HL-60 (cell line): ENCODE measurements around the gene ZNRD2.

ENCODE experiments used
- DNase-seq, 2 experiments: peaks; one replicate each; pipeline ENCODE4 v3.0.0-alpha.2; 2010 to 2020; ENCODE audit warnings: low read depth in 1 of 2, low spot score in 1 of 2
- H3K27ac ChIP-seq: fragments of 250-450 bp; sonication (Bioruptor Pico); replicated peaks from 2 replicates; pipeline ENCODE4 v1.5.1; 2020; ENCODE audit warnings: mild to moderate bottlenecking, moderate library complexity
- H3K27me3 ChIP-seq: fragments of 250-450 bp; sonication (Bioruptor Pico); 2 replicates; pipeline ENCODE4 v1.5.1; 2021; ENCODE audit warnings: mild to moderate bottlenecking, moderate library complexity; ENCODE audit not compliant: insufficient read depth, poor library complexity, severe bottlenecking
- H3K4me3 ChIP-seq: replicated peaks from 2 replicates; pipeline ENCODE4 v1.5.1; 2011; ENCODE audit warnings: mild to moderate bottlenecking, control low read depth, low read length; ENCODE audit not compliant: insufficient read depth
- GABPA ChIP-seq: IDR thresholded peaks from 2 replicates; pipeline ENCODE4 v1.6.1; 2012; ENCODE audit warnings: low read depth
- POLR2AphosphoS5 ChIP-seq: IDR thresholded peaks from 2 replicates; pipeline ENCODE4 v1.6.1; 2012; ENCODE audit warnings: low read depth
- SPI1 ChIP-seq: IDR thresholded peaks from 2 replicates; pipeline ENCODE4 v1.6.1; 2012; ENCODE audit warnings: low read depth, mild to moderate bottlenecking, borderline replicate concordance
- TF ChIP-seq, protein P1 (sequence below): IDR thresholded peaks from 2 replicates; pipeline ENCODE4 v1.6.1; 2012; ENCODE audit warnings: low read depth; ENCODE audit not compliant: insufficient replicate concordance
- TF ChIP-seq, protein P2 (sequence below): IDR thresholded peaks from one replicate; pipeline ENCODE4 v1.5.1; 2011; ENCODE audit warnings: low read length, control low read depth, inconsistent platforms; ENCODE audit not compliant: insufficient read depth

Gene ZNRD2

DNA sequence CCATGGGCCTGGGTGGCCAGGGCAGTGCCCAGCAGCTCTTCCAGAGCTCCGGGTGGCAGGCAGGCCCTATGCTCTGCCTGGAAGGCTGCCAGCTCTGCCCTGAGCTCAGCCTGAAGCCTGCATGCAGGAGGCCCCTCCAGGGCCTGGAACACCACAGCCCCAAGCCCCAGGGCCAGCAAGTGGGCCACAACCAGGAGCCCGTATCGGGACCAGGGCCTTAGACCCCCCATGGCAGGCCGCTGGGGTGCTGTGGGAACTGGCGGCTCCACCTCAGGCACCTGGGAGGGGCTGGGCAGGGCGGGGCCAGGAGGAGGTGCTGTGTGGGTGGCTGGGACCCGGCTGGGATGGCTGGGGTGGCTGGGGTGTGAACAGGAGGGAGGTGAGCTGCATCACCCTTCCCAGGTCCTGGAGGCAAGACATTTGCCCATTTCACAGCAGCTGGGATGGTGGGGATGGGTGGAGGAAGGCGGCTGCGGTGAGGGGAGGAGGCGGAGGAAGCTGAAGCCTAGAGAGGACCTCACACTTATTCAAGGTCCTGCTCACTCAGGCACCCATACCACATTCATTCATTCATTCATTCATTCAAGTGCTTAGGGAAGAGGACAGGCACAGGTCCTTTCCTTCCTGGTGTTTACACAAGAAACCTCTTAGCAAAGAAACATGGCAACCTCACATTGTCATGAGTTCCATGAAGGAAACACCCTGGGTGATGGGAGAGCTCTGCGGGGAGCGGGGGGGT, 25.4 kb downstream of the ZNRD2 start, which contains the start of gene KCNK7:
TSS of gene KCNK7 (minus strand) at position 258 of the 739 bp plus-strand sequence. CDS start at position 230, 28 bp downstream.
- H3K27ac ChIP-seq = no peak within 1 kb of the TSS
- TF ChIP-seq, protein P1, sequence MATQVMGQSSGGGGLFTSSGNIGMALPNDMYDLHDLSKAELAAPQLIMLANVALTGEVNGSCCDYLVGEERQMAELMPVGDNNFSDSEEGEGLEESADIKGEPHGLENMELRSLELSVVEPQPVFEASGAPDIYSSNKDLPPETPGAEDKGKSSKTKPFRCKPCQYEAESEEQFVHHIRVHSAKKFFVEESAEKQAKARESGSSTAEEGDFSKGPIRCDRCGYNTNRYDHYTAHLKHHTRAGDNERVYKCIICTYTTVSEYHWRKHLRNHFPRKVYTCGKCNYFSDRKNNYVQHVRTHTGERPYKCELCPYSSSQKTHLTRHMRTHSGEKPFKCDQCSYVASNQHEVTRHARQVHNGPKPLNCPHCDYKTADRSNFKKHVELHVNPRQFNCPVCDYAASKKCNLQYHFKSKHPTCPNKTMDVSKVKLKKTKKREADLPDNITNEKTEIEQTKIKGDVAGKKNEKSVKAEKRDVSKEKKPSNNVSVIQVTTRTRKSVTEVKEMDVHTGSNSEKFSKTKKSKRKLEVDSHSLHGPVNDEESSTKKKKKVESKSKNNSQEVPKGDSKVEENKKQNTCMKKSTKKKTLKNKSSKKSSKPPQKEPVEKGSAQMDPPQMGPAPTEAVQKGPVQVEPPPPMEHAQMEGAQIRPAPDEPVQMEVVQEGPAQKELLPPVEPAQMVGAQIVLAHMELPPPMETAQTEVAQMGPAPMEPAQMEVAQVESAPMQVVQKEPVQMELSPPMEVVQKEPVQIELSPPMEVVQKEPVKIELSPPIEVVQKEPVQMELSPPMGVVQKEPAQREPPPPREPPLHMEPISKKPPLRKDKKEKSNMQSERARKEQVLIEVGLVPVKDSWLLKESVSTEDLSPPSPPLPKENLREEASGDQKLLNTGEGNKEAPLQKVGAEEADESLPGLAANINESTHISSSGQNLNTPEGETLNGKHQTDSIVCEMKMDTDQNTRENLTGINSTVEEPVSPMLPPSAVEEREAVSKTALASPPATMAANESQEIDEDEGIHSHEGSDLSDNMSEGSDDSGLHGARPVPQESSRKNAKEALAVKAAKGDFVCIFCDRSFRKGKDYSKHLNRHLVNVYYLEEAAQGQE = no peak
- no peak for TF ChIP-seq SPI1
- no peak; the same call in 1 of the 2 replicates for TF ChIP-seq POLR2AphosphoS5
- TF ChIP-seq, protein P2, sequence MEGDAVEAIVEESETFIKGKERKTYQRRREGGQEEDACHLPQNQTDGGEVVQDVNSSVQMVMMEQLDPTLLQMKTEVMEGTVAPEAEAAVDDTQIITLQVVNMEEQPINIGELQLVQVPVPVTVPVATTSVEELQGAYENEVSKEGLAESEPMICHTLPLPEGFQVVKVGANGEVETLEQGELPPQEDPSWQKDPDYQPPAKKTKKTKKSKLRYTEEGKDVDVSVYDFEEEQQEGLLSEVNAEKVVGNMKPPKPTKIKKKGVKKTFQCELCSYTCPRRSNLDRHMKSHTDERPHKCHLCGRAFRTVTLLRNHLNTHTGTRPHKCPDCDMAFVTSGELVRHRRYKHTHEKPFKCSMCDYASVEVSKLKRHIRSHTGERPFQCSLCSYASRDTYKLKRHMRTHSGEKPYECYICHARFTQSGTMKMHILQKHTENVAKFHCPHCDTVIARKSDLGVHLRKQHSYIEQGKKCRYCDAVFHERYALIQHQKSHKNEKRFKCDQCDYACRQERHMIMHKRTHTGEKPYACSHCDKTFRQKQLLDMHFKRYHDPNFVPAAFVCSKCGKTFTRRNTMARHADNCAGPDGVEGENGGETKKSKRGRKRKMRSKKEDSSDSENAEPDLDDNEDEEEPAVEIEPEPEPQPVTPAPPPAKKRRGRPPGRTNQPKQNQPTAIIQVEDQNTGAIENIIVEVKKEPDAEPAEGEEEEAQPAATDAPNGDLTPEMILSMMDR = no peak
- TF ChIP-seq GABPA = no peak

DNA sequence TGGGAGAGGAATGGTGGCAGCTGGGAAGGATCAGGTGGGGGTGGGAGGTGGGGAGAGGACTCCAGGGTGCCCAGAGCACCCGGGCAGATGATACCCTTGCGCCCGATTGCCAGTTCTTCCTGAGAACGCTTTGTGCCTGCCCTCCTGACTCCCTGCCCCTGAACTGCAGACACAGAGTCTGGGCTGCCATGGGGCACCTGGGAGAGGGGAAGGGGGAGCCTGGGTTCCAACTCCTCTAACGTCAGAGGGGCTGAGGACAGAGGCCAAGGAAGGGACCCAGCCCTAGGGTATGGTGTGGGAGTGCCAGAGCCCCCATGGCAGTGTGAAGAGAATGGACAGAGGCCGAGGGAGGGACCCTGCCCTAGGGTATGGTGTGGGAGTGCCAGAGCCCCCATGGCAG, 26.2 kb downstream of the ZNRD2 start:
- Histone ChIP-seq H3K27ac (no peak overlapping the region), H3K27me3 (no peaks in the 10 kb centered on the region), H3K4me3 (no peak overlapping the region)
- TF ChIP-seq POLR2AphosphoS5 = peak; percentile 3; the same call in 1 of the 2 replicates
- TF ChIP-seq, protein P1 = no peak
- TF ChIP-seq, protein P2 = no peak
- no peak for DNase-seq

More for the DNA sequence above, 25.4 kb downstream of the ZNRD2 start, which contains the start of gene KCNK7:
- H3K27me3 ChIP-seq = no peaks in the 10 kb centered on the region
- no peak within 1 kb of the TSS for H3K4me3 ChIP-seq
- DNase-seq = no peak

DNA sequence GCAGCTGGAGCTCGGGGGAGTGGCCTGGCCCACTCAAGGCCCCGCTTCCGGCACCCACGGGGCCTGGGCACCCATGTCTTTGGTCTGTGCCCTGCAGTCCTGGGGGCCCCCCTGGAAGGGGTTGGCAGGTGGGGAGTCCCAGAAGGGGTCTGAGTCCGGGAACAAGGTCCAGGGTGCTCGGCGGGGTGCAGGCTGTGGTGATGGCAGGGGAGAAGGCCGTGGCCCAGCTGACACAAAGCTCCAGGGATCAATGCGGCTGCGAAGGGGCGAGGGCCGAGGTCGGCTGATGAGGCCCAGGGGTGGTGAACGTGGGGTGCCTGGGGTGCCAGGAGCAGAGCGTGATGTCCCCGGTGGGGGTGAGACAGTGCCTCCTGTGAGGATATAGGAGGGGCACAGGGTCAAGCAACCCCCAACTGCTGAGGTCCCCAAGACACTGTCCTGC, 28.0 kb downstream of the ZNRD2 start:
- no peak for DNase-seq
- TF ChIP-seq, protein P1 = no peak
- no peak for TF ChIP-seq GABPA
- TF ChIP-seq POLR2AphosphoS5 = no peak
- H3K4me3 ChIP-seq = no peak overlapping the region

More for the DNA sequence above, 28.0 kb downstream of the ZNRD2 start:
- no peaks in the 10 kb centered on the region for H3K27me3 ChIP-seq
- H3K27ac ChIP-seq = no peak overlapping the region
